Right forelimb (tissue), 1 donor: ENCODE measurements around the gene TPMT.

Source experiments
- DNase-seq: peaks from one replicate; pipeline ENCODE4 v3.0.0-alpha.2; 2018

The TPMT gene

GRCh38 chr6:18107061-18107460 is 47.8 kb downstream of the TPMT start:
- DNase-seq: no peak

DNA sequence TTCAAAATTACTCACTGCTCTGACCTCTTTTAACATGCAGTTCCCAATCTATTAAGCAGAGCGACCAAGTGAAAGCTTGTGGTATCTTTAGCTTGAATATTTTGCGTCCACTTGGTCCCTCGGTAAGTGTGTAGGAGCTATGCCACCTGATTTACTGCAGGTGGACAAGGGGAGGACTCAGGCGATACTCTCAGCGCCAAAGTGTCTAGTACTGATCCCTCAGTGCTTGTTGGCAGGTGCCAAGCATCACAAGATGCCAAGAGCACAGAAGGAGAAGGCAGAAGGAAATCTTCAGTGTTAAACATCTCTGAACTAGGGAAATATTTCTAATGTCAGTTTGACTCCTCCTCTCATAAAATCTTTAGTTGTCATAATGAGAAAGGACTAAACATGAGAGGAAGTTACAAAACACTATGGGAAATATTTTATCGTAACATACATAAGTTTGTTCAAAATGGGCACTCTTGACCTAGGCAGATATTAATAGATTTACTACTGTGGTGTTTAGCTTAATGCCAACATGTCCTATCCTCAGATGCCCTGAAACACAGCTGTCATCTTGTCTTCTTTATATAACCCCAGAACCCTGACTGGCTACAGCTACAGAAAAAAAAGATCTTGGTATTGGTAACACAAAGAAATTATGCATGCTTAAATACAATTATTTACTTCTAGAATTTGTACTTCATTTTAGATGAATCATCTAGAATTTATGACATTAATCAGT is 51.9 kb downstream of the TPMT start:
- no peak for DNase-seq

- DNase-seq: no peak
Measured at GRCh38 chr6:18101873-18102272, 53.0 kb downstream of the TPMT start.

GRCh38 chr6:18101271-18101670 is 53.6 kb downstream of the TPMT start:
- DNase-seq: no peak

GRCh38 chr6:18100296-18100695 is 54.6 kb downstream of the TPMT start:
- DNase-seq: no peak

- no peak for DNase-seq
Measured at GRCh38 chr6:18099511-18099910, 55.4 kb downstream of the TPMT start.

DNA sequence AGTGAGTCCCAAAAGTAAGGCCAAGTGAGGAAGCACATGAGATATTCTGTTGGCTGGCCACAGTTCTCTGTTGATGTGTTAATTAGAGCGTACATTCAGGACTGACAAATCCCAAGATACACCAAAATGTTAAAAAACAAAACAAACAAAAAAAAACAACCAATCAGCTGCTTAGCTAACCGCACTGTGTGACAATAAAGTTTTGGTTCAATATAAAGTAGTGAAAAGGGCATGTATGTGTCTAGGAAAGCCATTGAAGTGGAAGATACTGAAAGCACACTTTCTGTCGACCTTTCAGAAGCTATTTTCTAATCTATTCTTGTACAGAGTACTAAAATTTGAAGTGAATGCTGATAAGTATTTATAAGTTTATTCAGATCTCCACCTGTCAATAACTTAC is 58.5 kb downstream of the TPMT start:
- DNase-seq: no peak

- no peak for DNase-seq
Measured at GRCh38 chr6:18091382-18091781, 63.5 kb downstream of the TPMT start.

- no peak for DNase-seq
Measured at GRCh38 chr6:18090349-18090786, 64.5 kb downstream of the TPMT start.

DNA sequence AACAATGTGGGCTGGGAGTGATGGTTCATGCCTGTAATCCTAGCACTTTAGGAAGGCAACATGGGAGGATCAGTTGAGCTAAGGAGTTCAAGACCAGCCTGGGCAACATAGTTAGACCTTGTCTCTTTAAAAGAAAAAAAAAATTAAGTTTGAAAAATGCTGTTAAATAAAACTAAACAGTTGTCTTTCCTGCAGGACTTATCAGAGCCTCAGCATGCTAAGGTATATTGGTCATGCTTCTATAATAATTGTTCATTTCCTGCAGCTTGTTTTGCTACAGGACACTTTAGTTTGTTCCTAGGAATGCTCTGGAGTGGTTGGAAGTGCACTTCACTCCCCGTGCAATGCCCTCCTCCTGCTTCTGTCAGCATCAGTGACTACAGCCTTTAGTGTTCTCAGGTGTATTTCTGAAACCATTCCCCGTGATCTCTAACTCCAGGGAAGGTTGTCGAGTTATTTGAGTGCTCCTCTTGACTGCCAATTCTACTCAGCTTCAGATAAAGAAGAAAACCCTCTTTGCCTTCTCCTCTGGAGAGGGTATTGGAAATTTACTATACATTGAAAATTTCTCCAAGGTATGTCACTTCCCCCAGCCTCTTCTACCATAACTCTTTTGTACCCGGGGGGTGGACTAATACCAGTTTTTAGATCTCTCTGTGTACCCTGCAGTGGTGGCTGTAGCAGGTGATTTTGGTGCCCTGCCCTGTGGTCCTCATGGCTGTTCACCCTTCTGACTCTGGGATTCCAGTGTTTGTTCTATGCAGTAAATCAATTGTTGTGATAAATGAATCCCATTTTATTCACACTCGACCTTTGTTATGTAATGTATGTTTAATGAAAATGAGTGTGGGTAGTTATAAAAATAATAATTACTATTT is 66.2 kb downstream of the TPMT start:
- no peak for DNase-seq

DNA sequence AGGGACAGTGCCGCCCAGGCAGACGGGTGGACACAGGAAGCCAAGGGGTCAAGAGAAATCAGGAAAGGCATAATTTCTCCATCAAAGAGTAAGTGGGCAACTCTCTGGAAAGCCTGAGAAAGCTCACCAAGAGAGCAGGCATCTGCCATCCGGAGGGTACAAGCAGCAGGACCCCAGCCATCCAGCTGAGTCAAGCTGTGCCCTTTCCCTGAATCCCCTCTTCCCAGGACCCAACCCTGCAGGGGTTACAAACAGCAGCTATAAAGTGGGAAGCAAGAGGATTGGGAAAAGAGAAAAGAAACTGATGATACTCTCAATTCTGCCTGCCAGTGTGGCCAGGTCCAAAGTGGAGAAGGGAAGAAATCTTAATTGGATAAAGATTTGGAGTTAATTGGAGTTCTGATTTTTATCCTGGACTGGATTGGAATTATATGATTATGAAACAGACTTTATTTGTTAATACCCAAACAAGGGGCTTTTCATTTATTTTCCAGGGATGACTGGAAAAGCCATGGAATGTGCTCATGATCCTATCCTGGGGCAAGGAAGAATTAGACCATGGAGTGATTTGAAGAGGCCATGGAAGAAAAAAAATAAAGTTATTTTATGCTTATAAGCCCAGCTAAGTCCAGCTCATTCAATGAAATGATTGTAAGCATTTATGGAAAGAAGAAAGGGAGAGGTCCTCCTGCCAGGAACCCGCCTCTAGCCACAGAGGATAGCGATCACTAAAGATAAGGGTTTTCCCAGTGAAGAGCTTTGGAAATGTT is 67.3 kb downstream of the TPMT start:
- DNase-seq: no peak

GRCh38 chr6:18081025-18081668 is 73.7 kb downstream of the TPMT start:
- DNase-seq: no peak

- DNase-seq: no peak
Measured at GRCh38 chr6:18080544-18080943, 74.3 kb downstream of the TPMT start.

GRCh38 chr6:18078866-18079265 is 76.0 kb downstream of the TPMT start:
- DNase-seq: no peak
